Inflammatory macrophage (primary cell): ENCODE measurements around the gene CCM2.

Experiments
- DNase-seq, 2 donors: peaks; one replicate each; pipeline ENCODE4 v3.0.0-alpha.2; 2020 to 2022
- total RNA-seq, 18 experiments: gene quantifications; one replicate each; lab custom pipeline; 2026; ENCODE audit warnings: mixed read lengths in 6 of 18, inconsistent platforms in 2 of 18; lab: John Stamatoyannopoulos, UW

Gene CCM2
- total RNA-seq: 39.8 to 109 (median 55.8) reads per million in 18 experiments

DNA sequence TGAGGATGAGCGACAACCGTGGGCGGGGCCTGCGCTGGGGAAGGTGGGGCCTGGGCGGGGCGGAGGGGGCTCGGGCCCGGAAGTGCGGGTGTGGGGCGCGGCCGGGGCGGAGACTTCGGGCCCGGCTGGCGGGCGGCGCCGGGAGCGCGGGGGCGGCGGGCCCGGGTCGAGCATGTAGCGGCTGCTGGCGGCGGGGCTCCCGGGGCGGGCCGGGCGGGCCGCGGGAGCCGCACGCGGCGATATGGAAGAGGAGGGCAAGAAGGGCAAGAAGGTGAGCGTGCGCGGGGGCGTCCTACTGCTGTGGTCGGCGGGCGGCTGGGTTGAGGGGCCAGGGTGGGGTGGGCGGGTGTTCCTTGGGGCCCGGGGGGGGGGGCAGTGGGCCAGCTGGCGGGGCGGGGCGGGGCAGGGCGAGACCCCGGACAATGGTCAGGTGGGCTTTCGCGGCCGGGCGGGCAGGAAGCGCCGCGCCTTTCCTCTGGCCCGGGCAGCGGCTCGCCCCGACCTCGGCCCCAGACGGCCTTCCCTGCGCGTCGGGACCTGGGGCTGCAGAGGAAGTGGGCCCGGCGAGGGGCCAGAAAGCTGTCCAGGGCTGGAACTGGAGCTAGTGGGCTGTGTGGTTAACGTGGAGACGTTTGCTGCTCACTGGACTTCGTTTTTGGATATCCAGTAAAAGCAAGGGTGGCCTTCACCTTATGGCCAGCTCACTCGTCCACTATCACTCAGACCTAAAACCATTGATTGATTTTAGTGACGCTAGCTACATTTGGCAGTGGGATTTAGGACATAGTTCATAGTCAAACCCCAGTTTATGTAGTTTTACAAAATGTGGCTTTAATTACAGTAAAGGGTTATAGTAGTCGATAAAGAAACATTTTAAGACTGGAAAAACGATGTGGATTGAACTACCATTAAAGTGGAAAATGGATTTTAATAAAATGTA lies at the start of gene CCM2:
TSS of gene CCM2 (plus strand) at position 109 of the 940 bp plus-strand sequence. CDS start at position 242, 133 bp downstream.
- DNase-seq: peak; percentile 46 to 66

DNA sequence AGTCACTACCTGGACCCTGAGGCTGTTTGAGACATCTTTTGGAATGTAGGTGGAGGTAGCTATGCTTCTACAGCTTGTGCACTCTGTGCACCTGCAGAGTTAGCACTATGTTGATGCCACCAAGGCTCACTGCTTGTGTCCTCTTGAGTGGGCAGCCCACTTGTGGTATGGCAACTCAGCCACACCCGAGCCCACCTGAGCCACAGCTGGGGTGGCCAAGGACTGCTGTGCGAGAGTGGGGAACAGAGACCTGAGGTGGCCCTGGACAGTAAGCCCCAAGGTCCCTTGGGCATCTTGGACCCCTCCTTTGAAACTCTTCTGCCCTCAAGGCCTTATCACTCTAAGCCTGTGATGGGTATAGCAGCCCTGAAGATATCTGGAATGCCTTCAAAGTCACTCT lies 46.8 kb upstream of the CCM2 start:
- DNase-seq: no peak

GRCh38 chr7:44955733-44956132 lies 44.3 kb upstream of the CCM2 start:
- no peak for DNase-seq

GRCh38 chr7:44956157-44956766 lies 43.7 kb upstream of the CCM2 start:
- no peak for DNase-seq

- DNase-seq: no peak
Observed at GRCh38 chr7:44958645-44959344, 41.2 kb upstream of the CCM2 start.

DNA sequence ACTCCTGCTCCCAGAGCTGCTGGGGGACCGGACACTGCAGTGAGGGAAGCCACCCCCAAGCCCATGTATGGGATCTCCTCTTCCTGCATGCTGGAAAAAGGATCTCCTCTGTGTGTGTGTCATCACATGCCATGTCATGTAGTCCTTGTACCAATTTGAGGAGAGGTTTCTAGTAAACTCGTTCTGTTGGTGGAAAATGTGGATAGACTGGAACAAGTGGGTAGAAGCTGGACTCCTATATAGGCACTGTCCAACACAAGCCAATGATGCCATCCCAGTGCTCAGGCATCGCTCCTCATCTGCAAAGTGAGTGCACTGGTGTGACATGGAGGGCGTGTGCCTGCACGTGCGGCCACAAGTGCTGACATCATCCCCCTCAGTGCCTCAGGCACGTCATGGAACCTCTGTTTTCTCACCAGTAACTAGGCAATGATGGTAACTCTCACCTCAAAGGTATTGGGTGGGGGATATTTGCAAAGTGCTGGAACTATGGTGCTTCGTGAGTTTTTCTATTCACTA lies 40.5 kb upstream of the CCM2 start:
- peak; percentile 22 to 29 for DNase-seq

DNA sequence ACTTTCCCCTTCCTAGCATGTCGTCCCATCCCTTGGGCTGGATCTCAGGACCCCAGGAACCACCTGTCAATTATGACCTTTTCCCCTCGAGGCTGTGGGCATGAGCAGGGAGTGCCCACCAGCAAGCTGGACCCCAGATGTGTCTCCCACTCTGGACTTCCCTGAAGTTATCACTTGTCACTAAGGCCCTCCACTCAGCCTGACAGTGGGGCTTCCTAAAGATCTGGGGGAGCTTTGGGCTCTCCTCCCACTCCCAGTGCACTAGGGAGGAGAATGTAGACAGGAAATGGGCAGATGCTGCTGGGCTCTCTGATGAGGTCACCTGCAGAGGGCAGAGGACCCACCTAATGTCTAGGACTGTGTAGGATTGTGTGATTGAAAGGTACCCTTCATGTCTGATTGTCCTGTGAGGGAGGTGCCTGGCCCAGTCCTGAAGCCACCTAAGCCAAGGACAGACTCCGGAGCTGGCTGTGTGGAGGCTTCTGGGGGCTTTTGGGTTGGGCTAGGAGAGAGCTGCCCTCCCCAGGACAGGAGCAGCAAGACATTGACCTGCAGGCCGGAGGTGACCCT lies 39.9 kb upstream of the CCM2 start:
- no peak for DNase-seq

DNA sequence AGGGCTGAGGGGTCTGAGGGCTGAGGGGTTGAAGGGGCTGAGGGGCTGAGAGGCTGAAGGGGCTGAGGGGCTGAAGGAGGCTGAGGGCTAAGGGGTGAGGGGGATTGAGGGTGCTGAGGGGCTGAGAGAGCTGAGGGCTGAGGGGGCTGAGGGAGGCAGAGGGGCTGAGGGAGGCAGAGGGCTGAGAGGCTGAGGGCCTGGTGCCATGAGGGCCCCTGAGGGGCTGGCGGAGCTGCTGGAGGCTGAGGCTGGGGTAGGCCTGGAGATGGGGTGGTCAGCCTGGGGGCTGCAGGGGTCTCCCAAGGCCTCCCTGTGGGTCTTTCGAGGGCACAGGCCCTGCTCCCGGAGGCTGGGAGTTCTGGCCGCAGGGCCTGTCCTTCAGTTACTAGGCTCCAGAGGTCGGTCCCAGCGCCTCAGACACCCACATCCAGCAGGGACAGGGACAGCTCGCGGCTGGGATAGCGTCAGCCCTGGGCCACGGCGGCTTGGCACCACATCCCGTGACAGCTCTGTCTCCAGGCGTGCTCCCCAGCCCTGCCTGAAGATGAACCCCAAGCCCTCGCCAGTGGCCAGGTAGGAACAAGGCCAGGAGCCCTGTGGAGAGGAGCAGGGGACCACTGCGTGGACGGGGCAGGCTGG lies 38.0 kb upstream of the CCM2 start:
- DNase-seq: no peak

DNA sequence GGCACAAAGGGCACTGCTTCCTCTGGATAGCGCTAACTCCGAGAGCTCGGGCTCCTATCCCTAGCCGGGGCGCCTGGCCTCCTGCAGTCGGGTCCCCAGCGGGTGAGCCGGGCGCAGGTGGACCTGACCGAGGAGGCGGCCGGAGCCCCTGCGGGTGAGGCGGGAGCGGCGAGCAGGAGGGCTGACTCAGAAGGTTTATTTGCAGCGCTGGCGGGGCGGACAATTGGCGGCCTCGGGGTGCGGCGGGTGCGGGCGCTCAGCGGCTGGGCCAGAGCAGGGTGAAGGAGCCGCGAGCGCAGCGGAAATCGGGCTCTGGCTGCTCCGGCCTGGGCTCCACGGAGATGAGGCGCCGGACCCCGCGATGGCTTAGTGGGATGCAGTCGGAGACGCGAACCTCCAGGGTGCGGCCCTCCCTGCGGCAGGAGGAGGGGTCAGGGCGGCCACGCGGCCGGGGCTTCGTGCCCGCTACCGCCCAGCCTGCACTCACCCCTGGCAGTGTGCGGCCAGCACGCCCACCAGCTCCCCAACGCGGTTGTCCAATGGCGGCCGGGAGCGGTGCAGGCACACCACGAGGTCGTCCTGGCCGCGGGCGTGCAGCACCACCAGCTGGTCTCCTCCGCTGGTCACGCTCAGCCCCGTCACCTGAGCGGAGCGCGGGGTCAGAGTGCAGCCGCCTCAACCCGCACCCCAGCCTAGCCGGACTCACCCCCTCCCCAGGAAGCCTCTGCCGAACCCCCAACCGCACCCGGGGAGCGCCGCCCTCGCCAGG lies 37.3 kb upstream of the CCM2 start:
- no peak for DNase-seq

DNA sequence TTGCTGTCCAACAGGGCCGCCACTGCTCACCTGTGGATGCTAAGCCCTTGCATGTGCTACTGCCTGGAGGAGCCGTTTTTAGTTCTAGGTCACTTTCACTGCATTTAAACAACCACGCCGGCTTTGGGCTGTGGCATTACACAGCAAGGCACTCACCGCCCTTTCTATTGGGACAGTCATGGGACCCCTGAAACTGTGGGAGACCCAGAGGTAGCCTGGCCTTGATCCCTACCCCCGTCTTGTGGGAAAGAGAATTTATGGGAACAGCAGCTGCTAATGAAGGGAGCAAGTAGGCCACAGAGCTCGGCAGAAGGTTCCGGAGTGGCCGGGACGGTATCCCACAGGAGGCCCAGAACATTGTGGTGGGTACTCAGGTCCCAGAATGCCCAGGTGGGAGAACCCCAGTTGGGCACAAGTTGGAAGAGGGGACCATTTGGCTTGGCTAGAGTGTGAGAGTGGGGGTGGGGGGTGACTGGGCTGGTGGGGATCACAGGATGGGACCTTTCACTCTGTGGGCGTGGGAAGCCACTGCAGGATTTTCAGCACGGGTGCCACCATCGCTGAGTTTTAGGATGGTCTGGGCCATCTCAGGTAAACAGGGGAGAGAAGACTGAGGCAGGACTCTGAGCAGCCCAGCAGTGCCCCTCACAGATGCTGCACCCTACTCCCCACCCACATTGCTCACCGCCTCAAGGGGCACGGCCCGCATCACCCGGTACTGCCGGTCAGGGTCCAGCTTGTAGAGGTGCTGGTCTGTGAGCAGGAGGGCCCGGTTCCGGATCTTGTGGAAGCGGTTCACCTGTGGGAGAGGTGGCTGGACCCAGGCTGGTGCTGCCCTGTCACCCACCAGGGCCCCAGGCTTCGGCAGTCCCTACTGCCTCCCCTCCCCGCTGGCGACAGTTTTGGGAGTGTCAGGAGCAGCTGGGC lies 36.4 kb upstream of the CCM2 start:
- DNase-seq: no peak

DNA sequence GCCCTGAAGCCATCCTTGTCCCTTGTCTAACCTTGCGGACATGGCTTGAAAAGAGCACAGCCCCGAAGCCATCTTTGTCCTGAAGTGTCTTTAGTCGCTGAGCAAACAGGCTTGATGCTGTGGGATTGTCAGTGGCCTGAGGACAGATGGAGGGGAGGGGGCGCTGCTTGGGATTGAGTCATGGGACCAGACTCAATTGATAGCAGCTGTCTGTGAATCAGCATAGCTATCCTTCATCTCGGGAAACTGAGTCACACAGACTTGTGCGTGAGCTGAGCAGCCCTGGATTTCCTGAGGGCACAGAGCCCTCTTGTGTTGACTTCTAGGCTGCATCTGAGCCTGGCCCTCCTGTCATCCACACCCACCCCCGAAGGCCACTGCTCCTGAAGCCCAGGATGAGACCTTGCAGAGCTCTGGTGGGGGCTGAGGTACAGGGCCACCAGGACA lies 35.6 kb upstream of the CCM2 start:
- DNase-seq: no peak

GRCh38 chr7:44964831-44965440 lies 35.1 kb upstream of the CCM2 start:
- DNase-seq: no peak

DNA sequence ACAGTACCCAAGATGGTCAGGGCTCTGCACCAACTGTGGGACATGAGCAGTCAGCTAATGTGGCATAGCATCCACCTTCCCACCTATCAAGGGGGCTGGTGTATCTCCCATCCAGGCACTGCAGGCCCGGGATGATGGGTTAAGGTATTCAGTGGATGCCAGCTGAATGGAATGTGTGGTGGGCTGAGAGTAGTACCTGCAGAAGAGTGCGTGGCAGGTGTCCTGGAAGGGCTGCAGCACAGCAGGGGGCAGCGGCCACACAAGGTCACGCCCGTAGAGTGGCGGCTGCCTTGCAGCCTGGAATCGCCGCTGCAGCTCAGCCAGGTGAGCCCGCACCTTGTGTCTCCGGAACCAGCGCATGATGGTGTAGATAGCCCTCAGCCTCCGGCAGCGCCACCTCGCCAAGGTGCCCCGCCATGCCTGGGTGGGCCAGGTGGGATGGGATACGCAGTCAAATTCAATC lies 34.5 kb upstream of the CCM2 start:
- no peak for DNase-seq

GRCh38 chr7:44965937-44966730 lies 33.9 kb upstream of the CCM2 start:
- no peak for DNase-seq

DNA sequence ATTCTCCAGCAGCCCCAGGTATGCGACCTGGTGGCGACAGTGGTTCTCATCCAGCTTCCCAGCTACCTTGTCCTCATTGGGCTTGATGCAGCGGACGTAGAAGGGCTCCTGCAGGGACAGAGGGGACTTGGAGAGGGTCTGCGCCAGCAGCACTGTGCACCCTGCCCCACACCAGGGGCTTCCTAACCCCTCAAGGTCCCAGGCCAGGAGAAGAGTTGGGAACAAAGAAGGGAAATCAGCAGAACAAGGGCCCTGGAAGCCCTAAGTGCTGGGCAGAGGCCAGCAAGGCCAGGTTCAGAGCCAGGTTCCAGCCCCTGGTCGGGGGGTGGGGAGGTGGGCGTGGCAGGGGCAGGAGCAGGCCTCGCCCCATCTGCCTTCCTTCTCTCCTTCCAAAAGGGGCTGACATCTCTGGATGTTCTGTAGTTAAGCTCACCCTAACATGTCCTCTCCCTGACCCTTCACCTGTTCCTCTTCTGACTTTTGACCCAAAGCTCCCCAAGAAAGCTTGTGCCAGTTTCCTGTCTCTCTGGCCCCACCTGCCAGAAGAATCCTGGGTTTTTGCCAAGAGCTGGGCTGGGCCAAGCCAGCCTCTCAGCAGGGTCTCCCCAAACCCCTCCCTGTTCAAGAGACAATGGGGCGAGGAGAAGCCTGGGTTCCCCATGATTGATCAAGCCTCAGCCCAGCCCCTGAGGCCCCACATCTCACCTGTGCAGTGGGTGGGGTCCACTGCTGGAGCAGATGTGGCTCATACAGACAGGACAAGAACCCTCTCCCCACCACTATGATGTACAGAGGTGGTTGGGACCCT lies 33.1 kb upstream of the CCM2 start:
- DNase-seq: no peak

- DNase-seq: no peak
Observed at GRCh38 chr7:44967571-44968446, 32.2 kb upstream of the CCM2 start.
